Measurements from ENCODE around the gene MRS2.
"Not testable (repeated sequence)": the region's sequence is repeated elsewhere in the genome, so short reads cannot be mapped to it uniquely, and the experiment has no call there.

DNA sequence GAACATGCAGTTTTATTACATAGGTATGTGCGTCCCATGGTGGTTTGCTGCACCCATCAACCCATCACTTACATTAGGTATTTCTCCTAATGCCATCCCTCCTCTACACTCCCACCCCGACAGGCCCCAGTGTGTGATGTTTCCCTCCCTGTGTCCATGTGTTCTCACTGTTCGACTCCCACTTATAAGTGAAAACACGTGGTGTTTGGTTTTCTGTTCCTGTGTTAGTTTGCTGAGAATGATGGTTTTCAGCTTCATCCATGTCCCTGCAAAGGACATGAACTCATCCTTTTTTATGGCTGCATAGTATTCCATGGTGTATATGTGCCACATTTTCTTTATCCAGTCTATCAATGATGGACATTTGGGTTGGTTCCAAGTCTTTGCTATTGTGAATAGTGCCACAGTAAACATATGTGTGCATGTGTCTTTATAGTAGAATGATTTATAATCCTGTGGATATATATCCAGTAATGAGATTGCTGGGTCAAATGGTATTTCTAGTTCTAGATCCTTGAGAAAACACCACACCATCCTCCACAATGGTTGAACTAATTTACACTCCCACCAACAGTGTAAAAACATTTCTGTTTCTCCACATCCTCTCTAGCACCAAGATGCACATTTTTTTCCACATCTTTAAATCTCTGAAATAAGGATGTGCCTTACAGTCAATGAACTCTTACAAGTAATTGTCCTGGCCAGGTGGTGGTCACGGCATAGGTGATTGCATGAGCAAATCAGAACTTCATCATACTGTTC, 18.2 kb upstream of the MRS2 start:
- TF ChIP-seq, protein P1, sequence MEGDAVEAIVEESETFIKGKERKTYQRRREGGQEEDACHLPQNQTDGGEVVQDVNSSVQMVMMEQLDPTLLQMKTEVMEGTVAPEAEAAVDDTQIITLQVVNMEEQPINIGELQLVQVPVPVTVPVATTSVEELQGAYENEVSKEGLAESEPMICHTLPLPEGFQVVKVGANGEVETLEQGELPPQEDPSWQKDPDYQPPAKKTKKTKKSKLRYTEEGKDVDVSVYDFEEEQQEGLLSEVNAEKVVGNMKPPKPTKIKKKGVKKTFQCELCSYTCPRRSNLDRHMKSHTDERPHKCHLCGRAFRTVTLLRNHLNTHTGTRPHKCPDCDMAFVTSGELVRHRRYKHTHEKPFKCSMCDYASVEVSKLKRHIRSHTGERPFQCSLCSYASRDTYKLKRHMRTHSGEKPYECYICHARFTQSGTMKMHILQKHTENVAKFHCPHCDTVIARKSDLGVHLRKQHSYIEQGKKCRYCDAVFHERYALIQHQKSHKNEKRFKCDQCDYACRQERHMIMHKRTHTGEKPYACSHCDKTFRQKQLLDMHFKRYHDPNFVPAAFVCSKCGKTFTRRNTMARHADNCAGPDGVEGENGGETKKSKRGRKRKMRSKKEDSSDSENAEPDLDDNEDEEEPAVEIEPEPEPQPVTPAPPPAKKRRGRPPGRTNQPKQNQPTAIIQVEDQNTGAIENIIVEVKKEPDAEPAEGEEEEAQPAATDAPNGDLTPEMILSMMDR (conservative IDR thresholded peaks at IDR 0.05): not testable (repeated sequence)
- TF ChIP-seq EZH2 (IDR thresholded peaks at IDR 0.05; ENCODE audit: low read depth): not testable (repeated sequence)
